Stimulated activated CD4-positive, alpha-beta T cell treated with anti-CD3 and anti-CD28 coated beads, Interleukin-4, amount 100 ng/mL, for 4 hours (primary cell): ENCODE measurements around the gene YES1.
"Not testable (repeated sequence)": the region's sequence is repeated elsewhere in the genome, so short reads cannot be mapped to it uniquely, and the experiment has no call there.

ENCODE experiments used
- DNase-seq, 2 experiments: peaks; one replicate each; pipeline ENCODE4 v3.0.0-alpha.2; 2020

The YES1 gene

DNA sequence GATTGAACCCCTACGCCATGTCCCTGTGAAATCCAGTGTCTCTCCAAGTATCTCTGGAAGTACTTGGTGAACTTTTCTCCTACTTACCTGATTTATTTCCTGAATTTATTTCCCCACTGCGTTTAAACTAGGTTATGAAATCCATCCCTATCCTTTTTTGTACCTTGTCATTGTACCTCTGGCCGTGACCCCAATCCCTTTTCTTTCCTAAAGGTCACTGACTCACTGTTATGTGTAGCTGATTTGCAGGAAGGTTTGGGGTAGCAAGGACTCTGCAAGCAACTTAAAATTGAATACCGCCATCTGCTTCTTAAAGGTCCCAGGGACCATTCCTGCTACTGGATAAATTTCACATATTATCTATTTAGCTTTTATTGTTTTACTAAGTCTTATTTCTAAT lies 95.0 kb downstream of the YES1 start:
- DNase-seq: no peak

DNA sequence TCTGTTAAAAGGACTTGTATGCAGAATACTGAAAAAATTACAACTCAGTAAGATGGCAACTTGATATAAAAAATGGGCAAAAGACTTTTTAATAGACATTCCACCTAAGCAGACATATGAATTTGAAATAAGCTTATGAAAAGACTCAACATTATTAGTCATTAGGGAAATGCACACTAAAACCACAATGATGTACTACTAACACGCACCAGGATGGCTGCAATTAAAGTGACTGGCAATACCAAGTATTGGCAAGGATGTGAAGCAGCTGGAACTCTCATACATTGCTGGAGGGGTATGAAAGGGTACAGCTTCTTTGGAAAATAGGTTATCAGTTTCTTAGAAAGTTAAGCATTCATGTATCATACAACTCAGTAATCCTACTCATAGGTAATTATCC lies 96.4 kb downstream of the YES1 start:
- peak in 1 of 2 experiments; percentile 15 for DNase-seq

DNA sequence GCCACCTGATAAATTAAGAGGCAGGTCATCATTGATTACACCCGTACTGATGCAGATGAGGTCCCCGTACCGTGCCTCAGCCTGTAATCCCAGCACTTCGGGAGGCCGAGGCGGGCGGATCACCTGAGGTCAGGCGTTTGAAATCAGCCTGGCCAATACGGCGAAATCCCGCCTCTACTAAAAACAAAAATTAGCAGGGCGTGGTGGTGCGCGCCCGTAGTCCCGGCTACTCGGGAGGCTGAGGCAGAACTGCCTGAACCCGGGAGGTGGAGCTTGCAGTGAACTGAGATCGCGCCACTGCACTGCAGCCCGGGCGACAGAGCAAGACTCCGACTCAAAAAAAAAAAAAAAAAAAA lies 98.9 kb downstream of the YES1 start:
- no peak for DNase-seq

DNA sequence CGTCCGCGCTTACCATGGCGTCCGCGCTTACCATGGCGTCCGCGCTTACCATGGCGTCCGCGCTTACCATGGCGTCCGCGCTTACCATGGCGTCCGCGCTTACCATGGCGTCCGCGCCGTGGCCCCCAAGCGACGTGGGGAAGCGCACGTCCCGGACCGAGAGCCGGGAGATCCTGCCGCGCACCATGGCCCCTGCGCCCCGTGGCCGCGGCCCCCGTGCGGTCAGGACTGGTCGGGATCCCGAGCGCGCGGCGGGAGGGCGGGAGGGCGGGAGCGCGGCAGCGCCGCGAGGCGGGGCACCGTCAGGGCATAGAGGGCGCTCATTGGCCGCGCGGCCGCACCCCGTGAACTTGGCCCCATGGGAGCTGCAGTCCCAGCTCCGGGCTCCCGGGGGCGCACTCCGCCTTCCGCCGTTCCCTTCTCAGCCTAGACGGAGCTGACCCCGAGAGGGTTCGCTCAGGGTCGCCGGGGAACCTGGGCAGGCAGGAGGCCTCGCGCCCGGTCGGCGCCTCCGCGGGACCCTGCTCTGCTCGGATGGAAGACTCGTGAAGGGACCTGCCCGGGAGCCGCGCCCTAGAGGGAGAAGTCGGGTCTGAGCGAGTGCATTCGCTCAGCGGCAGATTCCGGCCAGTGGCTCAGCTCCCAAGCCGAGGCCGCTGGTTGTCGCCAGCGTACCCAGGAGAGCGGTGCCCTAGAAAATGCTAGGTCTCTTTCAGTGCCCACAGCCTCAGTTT lies 99.5 kb downstream of the YES1 start, which contains the start of gene ENOSF1:
Gene ENOSF1, minus strand, starts transcription at position 230 of the 734 bp plus-strand sequence. Its CDS starts 43 bp downstream, at position 187.
- DNase-seq: peak; percentile 81 to 83

DNA sequence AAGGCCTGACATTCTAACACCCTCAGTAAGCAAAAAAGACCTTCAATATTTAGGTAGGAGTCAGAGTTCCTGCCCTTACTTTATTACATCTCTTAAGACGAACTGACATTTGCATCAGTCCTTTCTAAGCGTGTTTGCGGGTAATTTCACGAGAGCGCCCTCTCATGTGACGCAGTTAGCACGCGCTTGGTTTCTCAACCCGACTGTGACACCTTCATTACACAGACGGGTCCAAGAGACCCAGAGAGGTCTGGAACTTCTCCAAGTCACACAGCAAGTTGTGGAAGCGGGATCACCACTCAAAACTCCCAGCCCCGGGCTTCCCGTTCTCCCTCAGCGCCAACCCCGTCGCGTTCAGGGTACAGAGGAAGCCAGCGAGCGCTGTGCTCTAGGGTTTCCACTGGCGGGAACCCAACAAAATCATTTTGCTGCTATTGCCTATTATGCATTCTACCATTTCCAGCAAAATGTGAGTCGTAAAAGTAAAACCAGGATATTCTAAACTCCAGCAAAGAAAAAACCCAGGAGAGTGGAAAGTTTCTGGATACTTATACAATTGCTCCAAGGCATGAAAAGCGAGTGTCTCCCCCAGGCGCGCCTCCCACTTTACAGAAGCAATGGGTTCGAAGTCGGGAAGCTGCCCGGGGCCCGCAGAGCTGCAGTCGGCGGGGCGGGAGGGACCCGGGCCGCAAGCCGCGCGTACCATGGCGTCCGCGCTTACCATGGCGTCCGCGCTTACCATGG lies 100.2 kb downstream of the YES1 start:
- peak; percentile 55 to 81 for DNase-seq

DNA sequence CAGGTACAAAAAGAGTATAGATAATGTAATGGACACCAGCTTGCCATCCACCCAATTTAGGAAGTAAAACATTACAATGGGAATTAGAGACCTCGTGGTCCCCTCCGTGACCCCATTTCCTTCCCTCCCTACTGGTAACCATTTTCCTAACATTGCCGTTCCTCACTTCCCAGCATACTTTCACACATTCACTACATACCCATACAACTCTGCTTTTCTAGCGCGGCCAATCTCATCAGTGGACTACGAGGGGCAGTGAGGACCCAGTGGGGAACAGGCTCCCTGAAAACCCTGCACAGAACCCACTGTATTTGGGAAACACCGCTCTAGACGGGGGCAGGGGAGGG lies 100.8 kb downstream of the YES1 start:
- DNase-seq: no peak

DNA sequence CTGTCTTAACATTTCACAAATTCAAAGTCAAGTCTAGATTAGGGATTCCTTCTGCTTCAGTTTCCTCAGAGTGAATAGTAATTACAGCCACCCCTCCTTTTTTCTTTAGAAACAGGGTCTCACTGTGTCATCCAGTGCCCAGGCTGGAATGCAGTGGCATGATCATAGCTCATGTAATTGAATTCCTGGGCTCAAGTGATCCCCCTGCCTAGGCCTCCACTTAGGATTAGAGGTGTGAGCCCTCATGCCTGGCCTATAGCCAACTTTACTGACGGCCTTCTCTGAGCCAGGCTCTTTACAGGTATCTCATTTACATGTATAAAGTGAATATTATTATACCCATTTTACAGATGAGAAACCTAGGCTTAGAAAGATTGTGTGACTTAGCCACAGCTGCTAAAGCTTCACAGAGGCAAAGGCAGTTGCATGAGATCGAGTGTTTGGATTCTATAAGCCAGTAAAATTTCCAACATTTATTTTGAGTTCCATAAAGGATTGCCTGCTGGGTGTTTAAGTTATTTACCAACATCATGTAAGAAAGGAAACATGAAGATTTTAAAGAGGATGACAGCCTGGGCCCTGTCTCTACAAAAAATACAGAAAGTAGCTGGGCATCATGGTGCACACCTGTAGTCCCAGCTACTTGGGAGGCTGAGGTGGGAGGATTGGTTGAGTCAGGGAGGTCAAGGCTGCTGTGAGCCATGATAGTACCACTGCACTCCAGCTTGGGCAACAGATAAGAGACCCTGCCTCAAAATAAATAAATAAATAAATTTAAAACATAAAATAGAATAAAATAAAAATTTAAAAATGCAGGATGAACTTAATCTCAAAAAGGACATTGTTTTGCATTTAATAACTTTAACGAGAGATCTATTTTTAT lies 101.4 kb downstream of the YES1 start:
- DNase-seq: no peak

DNA sequence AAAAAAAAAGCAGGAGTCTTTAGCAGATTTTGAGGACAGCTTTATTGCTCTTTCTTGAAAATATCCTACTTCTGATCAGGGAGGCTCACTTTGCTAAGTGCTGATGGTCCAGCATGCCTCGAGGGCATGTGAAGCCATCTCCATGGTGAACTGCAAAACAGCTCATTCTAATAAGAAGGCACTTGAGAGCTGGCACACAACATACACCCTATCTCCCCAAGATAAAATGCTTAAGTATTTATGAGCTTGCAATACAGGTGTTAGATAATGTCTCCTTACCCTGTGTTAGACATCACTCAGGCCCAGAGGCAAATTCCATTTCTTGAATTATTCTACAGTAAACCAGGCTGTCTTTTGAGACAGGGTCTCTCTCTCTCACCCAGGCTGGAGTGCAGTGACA lies 102.3 kb downstream of the YES1 start:
- DNase-seq: no peak

DNA sequence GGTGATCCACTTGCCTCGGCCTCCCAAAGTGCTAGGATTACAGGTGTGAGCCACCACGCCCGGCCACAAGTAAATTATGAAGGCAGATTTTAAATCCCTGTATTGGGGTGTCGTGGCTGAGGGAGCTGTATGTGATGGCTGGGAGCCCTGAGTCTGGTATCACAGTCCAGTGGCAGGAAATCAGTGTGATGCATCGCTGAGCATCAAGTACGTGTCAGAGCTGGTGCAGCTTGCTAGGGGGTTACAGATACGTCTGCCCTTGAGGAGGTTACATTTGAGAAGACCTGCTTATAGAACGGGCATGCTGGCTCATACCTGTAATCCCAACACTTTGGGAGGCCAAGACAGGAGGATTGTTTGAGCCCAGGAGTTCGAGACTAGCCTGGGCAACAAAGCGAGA lies 103.9 kb downstream of the YES1 start:
- no peak for DNase-seq

DNA sequence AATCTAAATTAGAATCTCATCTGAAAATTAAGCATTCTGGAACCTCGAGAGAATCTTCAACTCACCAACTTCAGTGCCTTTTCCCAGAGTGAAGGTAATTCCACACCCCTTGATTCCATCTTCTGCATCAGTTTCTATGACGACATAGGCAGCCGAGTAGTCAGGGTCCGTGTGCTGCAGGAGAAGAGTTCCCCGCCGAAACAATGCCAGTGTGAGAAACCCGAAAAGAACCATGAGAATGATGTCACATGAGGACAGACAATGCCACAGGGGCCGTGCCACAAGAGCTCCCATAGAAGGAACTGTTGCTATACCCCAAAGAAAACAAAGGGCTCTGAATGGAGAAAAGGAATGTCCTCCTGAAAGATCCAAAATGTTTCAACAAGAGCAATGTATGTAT lies 105.6 kb downstream of the YES1 start:
- DNase-seq: no peak

DNA sequence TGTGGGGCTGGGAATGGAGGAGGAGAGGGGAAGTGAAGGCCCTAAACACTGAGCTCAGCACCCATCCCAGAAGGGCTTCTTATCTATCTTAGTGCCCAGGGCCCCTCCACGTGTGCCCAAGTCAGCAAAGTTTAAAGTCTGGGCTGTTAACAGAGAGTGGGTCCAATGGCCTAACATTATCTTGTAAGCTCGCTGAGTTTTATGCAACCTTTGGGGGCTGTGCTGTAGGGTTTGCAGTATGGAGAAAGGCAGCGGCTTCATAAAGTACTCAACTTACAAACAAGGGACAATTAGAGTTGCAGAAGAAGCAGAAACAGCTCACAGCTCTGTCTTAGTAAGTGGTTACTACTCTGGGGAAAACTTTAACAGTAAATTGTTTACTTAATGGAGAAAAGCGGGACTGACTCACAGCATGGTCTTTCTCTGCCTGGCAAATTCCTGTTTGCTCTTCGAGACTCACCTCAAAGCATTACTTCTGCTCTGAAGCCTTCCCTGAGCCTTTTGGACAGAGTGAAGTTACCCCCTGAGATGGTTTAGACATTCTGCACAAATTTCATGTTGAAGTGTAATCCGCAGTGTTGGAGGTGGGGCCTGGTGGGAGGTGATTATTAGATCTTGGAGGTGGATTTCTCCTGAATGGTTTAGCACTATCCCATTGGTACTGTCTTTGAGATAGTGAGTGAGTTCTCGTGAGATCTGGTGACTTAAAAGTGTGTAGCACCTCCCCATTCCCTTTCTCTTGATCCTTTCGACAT lies 108.7 kb downstream of the YES1 start:
- no peak for DNase-seq

DNA sequence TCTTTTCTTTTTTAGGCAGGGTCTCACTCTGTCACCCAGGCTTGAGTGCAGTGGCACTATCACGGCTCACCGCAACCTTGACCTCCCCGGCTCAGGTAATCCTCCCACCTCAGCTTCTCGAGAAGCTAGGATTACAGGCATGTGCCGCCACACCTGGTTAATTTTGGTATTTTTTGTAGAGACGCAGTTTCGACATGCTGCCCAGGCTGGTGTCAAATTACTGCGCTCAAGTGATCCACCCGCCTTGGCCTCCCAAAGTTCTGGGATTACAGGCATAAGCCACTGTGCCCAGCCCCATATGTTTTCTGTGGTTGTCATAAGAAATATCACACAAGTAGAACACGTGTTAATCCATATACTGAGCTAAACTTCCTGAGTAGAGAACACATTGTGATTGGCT lies 114.2 kb downstream of the YES1 start:
- DNase-seq: no peak

DNA sequence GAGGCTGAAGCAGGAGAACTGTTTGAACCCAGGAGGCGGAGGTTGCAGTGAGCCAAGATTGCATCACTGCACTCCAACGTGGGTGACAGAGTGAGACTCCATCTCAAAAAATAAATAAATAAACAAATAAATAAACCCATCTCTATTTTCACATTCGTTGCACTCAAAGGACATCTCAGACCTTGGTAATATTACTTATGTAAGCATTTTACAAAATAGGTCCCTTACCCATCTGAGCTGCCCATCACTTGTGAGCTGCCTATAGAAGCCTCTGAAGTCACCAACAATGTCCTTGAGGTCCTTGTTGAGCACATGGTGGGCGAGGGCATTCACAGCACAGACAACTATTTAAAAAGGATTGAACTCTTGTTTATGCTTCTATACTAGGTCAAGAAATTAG lies 115.0 kb downstream of the YES1 start:
- DNase-seq: no peak

DNA sequence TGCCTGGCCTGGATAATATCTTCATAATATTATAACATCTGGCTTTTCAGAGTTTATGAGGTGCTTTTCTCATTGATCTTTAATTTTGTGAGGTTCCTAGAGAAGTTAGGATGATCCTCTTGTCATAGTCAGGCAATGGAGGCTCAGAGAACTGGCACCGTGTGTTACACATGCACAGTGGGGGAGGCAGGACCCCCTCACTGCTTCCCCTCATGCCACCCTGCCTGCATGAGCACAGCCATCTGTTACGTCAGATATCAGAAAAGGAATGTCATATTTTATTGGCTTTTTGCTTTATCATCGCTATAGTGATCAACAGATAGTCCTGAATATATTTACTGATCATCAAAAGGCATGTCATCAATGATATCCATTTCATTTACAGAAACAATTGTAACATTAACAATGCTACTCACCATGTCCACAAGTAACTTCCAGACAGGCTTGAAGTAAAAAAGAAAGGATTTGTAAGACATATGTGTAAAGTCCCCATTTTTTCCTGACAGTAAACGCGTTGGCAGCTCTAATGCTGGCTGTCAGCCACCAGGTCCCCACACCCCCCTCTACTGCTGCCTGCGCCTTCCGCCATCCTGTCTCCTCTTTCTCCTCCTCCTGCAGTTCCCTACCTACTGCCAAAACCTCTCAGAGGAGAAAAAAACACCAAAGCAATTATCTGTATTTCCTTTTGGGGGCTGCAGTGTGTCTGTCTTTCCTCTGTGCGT lies 118.4 kb downstream of the YES1 start:
- no peak for DNase-seq

DNA sequence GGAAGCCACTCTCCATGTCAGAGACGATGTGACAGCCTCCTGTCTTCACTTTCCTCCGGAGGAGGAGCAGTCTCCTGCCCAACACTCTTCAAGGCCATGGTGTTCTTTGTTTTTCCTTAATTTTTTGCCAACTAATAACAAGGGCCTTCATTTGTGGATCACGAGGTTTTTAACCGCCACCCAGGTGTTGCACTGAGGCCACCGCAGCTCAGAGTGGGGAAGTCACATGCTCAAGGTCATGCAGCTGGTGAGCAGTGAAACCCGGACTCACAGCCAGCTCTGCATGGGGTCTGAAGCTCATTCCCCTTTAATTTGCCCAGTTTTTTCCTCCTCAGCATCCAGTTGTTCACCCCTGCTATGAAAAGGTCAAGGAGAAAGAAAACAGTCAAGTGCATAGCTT lies 119.2 kb downstream of the YES1 start:
- DNase-seq: no peak

DNA sequence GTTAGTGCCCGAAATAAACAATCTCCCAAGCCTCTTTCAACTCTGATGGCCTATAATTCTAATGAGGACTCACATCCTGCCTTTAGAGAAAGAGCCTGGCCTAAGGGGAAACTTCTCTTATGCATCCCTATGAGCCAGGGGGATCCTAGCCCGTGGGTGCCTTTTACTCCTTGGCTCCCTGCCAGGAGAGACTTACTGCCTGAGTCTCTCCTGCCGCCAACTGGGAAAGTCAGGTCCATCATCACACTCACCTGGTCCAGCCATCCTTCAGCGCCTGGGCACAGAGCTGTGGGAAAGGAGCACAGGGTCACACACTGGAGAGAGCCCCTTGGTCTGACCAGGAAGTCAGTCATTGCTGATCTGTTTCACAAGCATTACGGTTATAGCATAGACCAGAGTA lies 123.7 kb downstream of the YES1 start:
- DNase-seq: no peak

DNA sequence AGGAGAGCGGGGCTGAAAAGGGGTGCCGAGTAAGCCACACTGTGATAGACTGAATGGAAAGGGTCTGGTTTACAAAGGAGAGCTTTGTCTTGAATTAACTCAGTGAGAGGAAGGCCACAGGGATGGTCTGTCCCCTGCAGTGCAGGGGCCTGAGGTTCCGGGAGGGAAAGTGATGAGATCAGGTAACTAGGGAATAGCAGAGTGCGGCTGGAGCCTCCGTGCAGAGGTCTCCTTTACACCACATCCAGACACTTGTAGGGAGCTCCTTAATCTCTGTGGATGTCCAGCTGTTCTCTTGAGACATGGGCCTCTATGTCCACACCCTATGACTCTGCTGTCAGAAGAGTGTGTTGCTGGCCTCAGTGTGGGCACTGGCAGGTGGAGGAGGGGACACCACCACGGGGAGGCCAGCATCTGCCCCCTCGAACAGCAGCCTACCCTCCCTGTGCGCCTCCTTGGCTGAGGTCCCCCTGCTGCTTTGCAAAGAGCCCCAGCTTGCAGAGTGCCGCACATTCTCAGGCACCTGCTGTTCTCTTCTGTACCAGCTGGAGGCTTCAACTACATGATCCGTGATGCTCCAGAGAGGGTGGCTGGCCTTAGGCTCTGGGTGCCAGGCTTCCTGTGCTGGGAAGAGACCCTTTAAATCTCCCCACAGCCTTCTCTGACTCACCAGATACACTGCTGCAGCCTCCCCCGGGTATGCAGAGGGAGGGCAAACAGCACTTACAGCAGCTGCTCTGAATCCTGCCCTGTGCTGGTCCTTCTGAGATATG lies 125.5 kb downstream of the YES1 start:
- no peak for DNase-seq

DNA sequence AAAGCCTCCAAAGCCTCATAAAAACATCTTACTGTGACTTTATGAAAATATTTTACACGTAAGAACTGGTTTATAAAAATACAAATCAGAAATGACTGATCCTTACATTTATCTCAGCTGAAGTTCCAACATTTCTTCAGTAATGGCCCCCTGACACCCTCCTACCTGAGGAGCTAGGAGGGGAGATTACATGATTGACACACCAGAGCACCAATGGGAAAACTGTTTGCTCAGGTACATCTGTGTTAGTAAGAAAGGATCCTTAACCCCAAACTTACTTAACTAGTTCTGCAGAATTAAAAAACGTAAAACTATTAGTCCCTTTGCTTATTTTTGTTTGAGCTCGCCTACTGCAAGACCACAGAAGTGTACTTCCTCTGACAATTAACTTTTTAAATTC lies 126.6 kb downstream of the YES1 start:
- no peak for DNase-seq

DNA sequence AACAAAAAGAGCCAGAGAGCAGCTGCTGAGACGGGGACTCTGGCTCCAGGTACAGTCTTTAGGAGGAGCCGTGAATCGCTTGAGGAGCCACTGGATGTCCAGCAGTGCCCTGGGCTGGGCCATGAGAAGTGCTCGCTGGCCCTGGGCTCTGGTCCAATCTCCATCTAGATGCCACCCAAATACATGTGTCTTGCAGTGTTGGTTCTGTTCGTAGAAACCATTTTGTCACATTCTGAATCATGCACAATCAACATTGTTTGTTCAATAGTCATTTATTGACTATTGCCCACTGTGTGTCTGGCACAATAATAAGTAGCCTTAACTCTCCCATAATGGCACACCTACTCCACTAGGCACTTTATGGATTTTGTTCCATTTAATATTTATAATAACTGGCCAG lies 128.5 kb downstream of the YES1 start:
- no peak for DNase-seq

DNA sequence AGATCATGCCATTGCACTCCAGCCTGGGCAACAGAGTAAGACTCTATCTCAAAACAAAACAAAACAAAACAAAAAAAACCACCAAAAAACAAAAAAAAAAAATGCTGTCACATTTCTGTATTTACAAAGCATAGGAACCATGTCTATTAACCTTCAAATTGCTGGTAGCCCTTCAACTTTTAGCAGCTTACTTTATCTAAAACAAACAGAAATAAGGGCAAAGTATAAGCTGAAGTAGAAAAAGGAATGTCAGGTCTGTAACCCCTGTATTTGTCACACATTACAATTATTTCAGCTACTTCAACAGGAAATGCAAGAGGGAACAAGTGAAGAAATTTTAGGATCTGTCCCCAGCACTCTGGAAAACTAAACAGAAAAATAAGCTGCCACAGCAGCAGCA lies 129.2 kb downstream of the YES1 start:
- DNase-seq: no peak

DNA sequence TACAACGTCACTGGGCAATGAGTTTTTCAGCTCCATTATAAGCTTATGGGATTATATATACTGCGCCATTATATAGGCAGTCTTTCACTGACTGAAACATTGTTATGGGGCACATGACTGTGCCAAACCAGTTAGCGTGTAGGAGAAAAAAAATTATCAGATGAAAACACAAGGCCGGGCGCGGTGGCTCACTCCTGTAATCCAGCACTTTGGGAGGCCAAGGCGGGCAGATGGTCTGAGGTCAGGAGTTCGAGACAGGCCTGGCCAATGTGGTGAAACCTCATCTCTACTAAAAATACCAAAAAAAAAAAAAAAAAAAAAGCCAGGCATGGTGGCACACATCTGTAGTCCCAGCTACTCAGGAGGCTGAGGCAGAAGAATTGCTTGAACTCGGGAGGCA lies 129.6 kb downstream of the YES1 start:
- DNase-seq: not testable (repeated sequence)
